ENCODE data around the gene BCAS4.

GRCh38 chr20:50798650-50799049, 3.8 kb downstream of the BCAS4 start:
- no peak for TF ChIP-seq CTCF (IDR thresholded peaks at IDR 0.05)
- no peak for TF ChIP-seq POLR2AphosphoS5 (IDR thresholded peaks at IDR 0.05; ENCODE audit: low read depth, low read length)
- no peak for TF ChIP-seq REST (IDR thresholded peaks at IDR 0.05; ENCODE audit: insufficient read depth in 1 of 2, low read depth in 2 of 2, low read length in 1 of 2)
- TF ChIP-seq SIN3A (IDR thresholded peaks at IDR 0.05; ENCODE audit: borderline replicate concordance, insufficient read depth, low read depth, low read length): no peak
- TF ChIP-seq TCF7L2 (IDR thresholded peaks at IDR 0.05; ENCODE audit: low read depth, low read length): no peak

Data from Panc1 (cell line).